Measurements from ENCODE around the gene SPINT3. TPM values are rescaled to one million over a fixed set of nuclear protein-coding genes. Genes with fewer than 3 reads are reported as not detected.

Gene SPINT3
- total and polyA plus RNA-seq, 12 donors: not detected

Small RNA genes lying within 50 kb of the gene (small RNA-seq; reads per million reads assigned to genes)
- gene AL031663.1 (0 reads per million in 2 donors), gene HSPD1P21 (0 reads per million in 2 donors), gene RNA5SP485 (0 reads per million in 2 donors)

Other genes with a start within 250 kb of the SPINT3 start
- under 1 TPM in 1 of 9 donors, not detected in 8; 0.06 TPM for gene RBPJL, start 208.8 kb downstream of the SPINT3 start, total RNA-seq
- under 1 TPM in 1 of 3 donors, not detected in 2; 0.03 TPM for gene RBPJL, start 208.8 kb downstream of the SPINT3 start, polyA plus RNA-seq
- gene MATN4, start 207.3 kb downstream of the SPINT3 start, total RNA-seq: under 1 TPM in 2 of 9 donors, not detected in 7; 0.06 to 0.15 TPM
- gene MATN4, start 207.3 kb downstream of the SPINT3 start, polyA plus RNA-seq: under 1 TPM in 2 of 3 donors, not detected in 1; 0.16 to 0.37 TPM
- 100 to 1,000 TPM in 2 of 9 donors, 10 to 100 TPM in 7; 51.4 to 128 (median 76.9) TPM for gene SDC4, start 167.2 kb downstream of the SPINT3 start, total RNA-seq
- 10 to 100 TPM; 48.7 to 64.9 (median 55.3) TPM for gene SDC4, start 167.2 kb downstream of the SPINT3 start, polyA plus RNA-seq
- 10 to 100 TPM; 19.7 to 83.2 (median 35.7) TPM for gene SYS1, start 152.5 kb downstream of the SPINT3 start, total RNA-seq
- gene SYS1, start 152.5 kb downstream of the SPINT3 start, polyA plus RNA-seq: 10 to 100 TPM; 16.0 to 25.7 (median 17.7) TPM
- under 1 TPM in 3 of 9 donors, not detected in 6; 0.24 to 0.78 (median 0.65) TPM for gene TP53TG5, start 137.3 kb downstream of the SPINT3 start, total RNA-seq
- gene TP53TG5, start 137.3 kb downstream of the SPINT3 start, polyA plus RNA-seq: under 1 TPM in 1 of 3 donors, not detected in 2; 0.33 TPM
- 10 to 100 TPM in 8 of 9 donors, 1 to 10 TPM in 1; 2.1 to 71.1 (median 29.5) TPM for gene DBNDD2, start 107.3 kb downstream of the SPINT3 start, total RNA-seq
- gene DBNDD2, start 107.3 kb downstream of the SPINT3 start, polyA plus RNA-seq: 10 to 100 TPM; 21.6 to 52.1 (median 34.8) TPM
- 100 to 1,000 TPM in 6 of 9 donors, 10 to 100 TPM in 3; 76.0 to 202 (median 117) TPM for gene PIGT, start 99.5 kb downstream of the SPINT3 start, total RNA-seq
- 100 to 1,000 TPM in 1 of 3 donors, 10 to 100 TPM in 2; 45.2 to 121 (median 99.7) TPM for gene PIGT, start 99.5 kb downstream of the SPINT3 start, polyA plus RNA-seq
- gene WFDC2, start 45.9 kb downstream of the SPINT3 start, total RNA-seq: under 1 TPM in 2 of 9 donors, not detected in 7; 0.33 to 0.42 TPM
- 1 to 10 TPM in 2 of 3 donors, under 1 TPM in 1; 0.37 to 1.9 (median 1.6) TPM for gene WFDC2, start 45.9 kb downstream of the SPINT3 start, polyA plus RNA-seq
- not detected for gene WFDC6, start 23.9 kb upstream of the SPINT3 start, total RNA-seq
- not detected for gene WFDC6, start 23.9 kb upstream of the SPINT3 start, polyA plus RNA-seq
- not detected for gene EPPIN, start 31.8 kb upstream of the SPINT3 start, total RNA-seq
- gene EPPIN, start 31.8 kb upstream of the SPINT3 start, polyA plus RNA-seq: not detected
- not detected for gene WFDC8, start 63.7 kb upstream of the SPINT3 start, total RNA-seq
- not detected for gene WFDC8, start 63.7 kb upstream of the SPINT3 start, polyA plus RNA-seq
- gene WFDC10A, start 114.1 kb upstream of the SPINT3 start, total RNA-seq: not detected
- gene WFDC10A, start 114.1 kb upstream of the SPINT3 start, polyA plus RNA-seq: not detected
- not detected for gene WFDC9, start 115.7 kb upstream of the SPINT3 start, total RNA-seq
- not detected for gene WFDC9, start 115.7 kb upstream of the SPINT3 start, polyA plus RNA-seq
- not detected for gene WFDC11, start 154.6 kb upstream of the SPINT3 start, total RNA-seq
- not detected for gene WFDC11, start 154.6 kb upstream of the SPINT3 start, polyA plus RNA-seq
- not detected for gene WFDC13, start 186.4 kb upstream of the SPINT3 start, total RNA-seq
- not detected for gene WFDC13, start 186.4 kb upstream of the SPINT3 start, polyA plus RNA-seq
- not detected for gene WFDC10B, start 189.4 kb upstream of the SPINT3 start, total RNA-seq
- not detected for gene WFDC10B, start 189.4 kb upstream of the SPINT3 start, polyA plus RNA-seq
- not detected for gene SPINT4, start 206.7 kb upstream of the SPINT3 start, total RNA-seq
- not detected for gene SPINT4, start 206.7 kb upstream of the SPINT3 start, polyA plus RNA-seq